Mesenchymal stem cell (in vitro differentiated cells and primary cell): ENCODE measurements around the gene TTC24.

Experiments used
- DNase-seq: peaks from one replicate; pipeline ENCODE4 v3.0.0-alpha.2; 2013
- H2AFZ ChIP-seq: one replicate; pipeline ENCODE4 v1.6.1; 2013; ENCODE audit warnings: low read depth, mild to moderate bottlenecking, control low read depth, inconsistent platforms, low read length, moderate library complexity
- H2AK5ac ChIP-seq: 2 replicates; pipeline ENCODE4 v1.6.1; 2013; ENCODE audit warnings: low read length, moderate library complexity, mild to moderate bottlenecking, inconsistent platforms; ENCODE audit not compliant: severe bottlenecking
- H2BK120ac ChIP-seq: one replicate; pipeline ENCODE4 v1.6.1; 2013; ENCODE audit warnings: low read depth, mild to moderate bottlenecking, inconsistent platforms, low read length, moderate library complexity
- H2BK12ac ChIP-seq, 2 experiments: one replicate each; pipeline ENCODE4 v1.6.1; 2013; ENCODE audit warnings: inconsistent platforms in 2 of 2, low read length in 2 of 2, mild to moderate bottlenecking in 2 of 2, moderate library complexity in 2 of 2, control low read depth in 1 of 2
- H2BK15ac ChIP-seq: one replicate; pipeline ENCODE4 v1.6.1; 2013; ENCODE audit warnings: mild to moderate bottlenecking, low read depth, inconsistent platforms; ENCODE audit not compliant: poor library complexity, severe bottlenecking
- H2BK5ac ChIP-seq: 2 replicates; pipeline ENCODE4 v1.6.1; 2013; ENCODE audit warnings: low read depth, mild to moderate bottlenecking, low read length, control low read depth, inconsistent platforms; ENCODE audit not compliant: poor library complexity, severe bottlenecking
- H3K14ac ChIP-seq, 2 experiments: one replicate each; pipeline ENCODE4 v1.6.1; 2013; ENCODE audit warnings: inconsistent platforms in 2 of 2, low read length in 2 of 2, control low read depth in 1 of 2, mild to moderate bottlenecking in 1 of 2, moderate library complexity in 1 of 2
- H3K18ac ChIP-seq, 2 experiments: one replicate each; pipeline ENCODE4 v1.6.1; 2013; ENCODE audit warnings: inconsistent platforms in 2 of 2, low read length in 2 of 2, control low read depth in 1 of 2, low read depth in 1 of 2, mild to moderate bottlenecking in 1 of 2
- H3K23ac ChIP-seq, 2 experiments: one replicate each; pipeline ENCODE4 v1.6.1; 2013; ENCODE audit warnings: inconsistent platforms in 2 of 2, low read length in 2 of 2, mild to moderate bottlenecking in 2 of 2, moderate library complexity in 2 of 2, control low read depth in 1 of 2
- H3K27ac ChIP-seq: 2 replicates; pipeline ENCODE4 v1.5.1; 2013; ENCODE audit warnings: mild to moderate bottlenecking, moderate library complexity, low read length, control low read depth, inconsistent platforms; ENCODE audit not compliant: poor library complexity, severe bottlenecking
- H3K27me3 ChIP-seq, 2 experiments: 2 replicates each; pipeline versions ENCODE4 v1.6.1 to v1.7.0; 2013; ENCODE audit warnings: low read length in 2 of 2, mild to moderate bottlenecking in 2 of 2, moderate library complexity in 2 of 2, control low read depth in 1 of 2, inconsistent platforms in 1 of 2; ENCODE audit not compliant: control insufficient read depth in 1 of 2, insufficient read depth in 1 of 2
- H3K36me3 ChIP-seq, 2 experiments: 2 replicates each; pipeline versions ENCODE4 v1.6.1 to v1.7.0; 2013; ENCODE audit warnings: low read length in 2 of 2, control low read depth in 1 of 2, inconsistent platforms in 1 of 2, low read depth in 1 of 2, mild to moderate bottlenecking in 1 of 2; ENCODE audit not compliant: insufficient read depth in 2 of 2, control insufficient read depth in 1 of 2
- H3K4ac ChIP-seq, 2 experiments: one replicate each; pipeline ENCODE4 v1.6.1; 2013; ENCODE audit warnings: inconsistent platforms in 2 of 2, low read length in 2 of 2, mild to moderate bottlenecking in 2 of 2, moderate library complexity in 2 of 2, control low read depth in 1 of 2, low read depth in 1 of 2
- H3K4me1 ChIP-seq: 2 replicates; pipeline ENCODE4 v1.6.1; 2013; ENCODE audit warnings: low read depth, low read length, control low read depth; ENCODE audit not compliant: control insufficient read depth, insufficient read depth
- H3K4me2 ChIP-seq: 2 replicates; pipeline ENCODE4 v1.6.1; 2013; ENCODE audit warnings: low read length, mild to moderate bottlenecking, inconsistent platforms; ENCODE audit not compliant: poor library complexity, severe bottlenecking
- H3K4me3 ChIP-seq, 2 experiments: 2 replicates each; pipeline versions ENCODE4 v1.5.1 to v1.7.0; 2013; ENCODE audit warnings: low read length in 2 of 2, mild to moderate bottlenecking in 2 of 2, control low read depth in 1 of 2, low read depth in 1 of 2; ENCODE audit not compliant: insufficient read depth in 1 of 2
- H3K79me1 ChIP-seq: replicated peaks from 2 replicates; pipeline ENCODE4 v1.6.1; 2013; ENCODE audit warnings: mild to moderate bottlenecking, control low read depth, low read length, inconsistent platforms; ENCODE audit not compliant: poor library complexity, severe bottlenecking
- H3K9ac ChIP-seq: 2 replicates; pipeline ENCODE4 v1.7.0; 2013; ENCODE audit warnings: mild to moderate bottlenecking, low read length, moderate library complexity
- H3K9me3 ChIP-seq: 2 replicates; pipeline ENCODE4 v1.7.0; 2013; ENCODE audit warnings: mild to moderate bottlenecking, low read length; ENCODE audit not compliant: control insufficient read depth
- H4K8ac ChIP-seq: one replicate; pipeline ENCODE4 v1.6.1; 2013; ENCODE audit warnings: inconsistent platforms, mild to moderate bottlenecking, low read length, moderate library complexity
- H4K91ac ChIP-seq: one replicate; pipeline ENCODE4 v1.6.1; 2013; ENCODE audit warnings: mild to moderate bottlenecking, low read length, inconsistent platforms
- WGBS: methylation state at CpG from one replicate; pipeline ENCODE4 v1.1.7; 2013; ENCODE audit warnings: mixed read lengths; 5-methylcytosine and 5-hydroxymethylcytosine counted together

The TTC24 gene

GRCh38 chr1:156590326-156591180 lies 11.0 kb downstream of the TTC24 start:
- Histone ChIP-seq H3K14ac (no peak overlapping the region), H3K23ac (no peak overlapping the region), H3K4me2 (no peak overlapping the region), H2BK120ac (no peak overlapping the region), H2AK5ac (no peak overlapping the region), H3K4ac (no peak overlapping the region), H3K27ac (no peak overlapping the region), H3K4me3 (peak overlapping the region in 1 of 2 experiments; percentile 82), H3K36me3 (peaks cover 22 to 31% of the 10 kb centered on the region in 2 experiments), H3K9ac (peak overlapping the region; percentile 88), H2BK12ac (no peak overlapping the region), H3K18ac (no peak overlapping the region), H3K79me1 (peaks cover 17% of the 10 kb centered on the region), H2BK15ac (no peak overlapping the region), H2AFZ (no peak overlapping the region), H3K9me3 (no peaks in the 10 kb centered on the region), H3K27me3 (peaks cover 3 to 12% of the 10 kb centered on the region in 2 experiments), H4K8ac (no peak overlapping the region), H3K4me1 (peaks cover 10% of the 10 kb centered on the region), H4K91ac (no peak overlapping the region), H2BK5ac (no peak overlapping the region)
- DNase-seq, result no peak
- WGBS, result 92% methylated on average over 5 of the region's 10 CpGs

- Histone ChIP-seq H2BK15ac (no peak overlapping the region), H3K14ac (no peak overlapping the region), H3K4me2 (peak overlapping the region; percentile 52), H2AFZ (peak overlapping the region; percentile 46), H3K4ac (no peak overlapping the region), H2AK5ac (no peak overlapping the region), H3K9ac (peak overlapping the region; percentile 88), H3K4me3 (peak overlapping the region in 1 of 2 experiments; percentile 82), H3K27ac (peak overlapping the region; percentile 52), H2BK5ac (no peak overlapping the region), H3K79me1 (peaks cover 17% of the 10 kb centered on the region), H3K36me3 (peaks cover 28 to 37% of the 10 kb centered on the region in 2 experiments), H3K23ac (no peak overlapping the region), H3K18ac (peak overlapping the region; percentile 14 to 61), H4K8ac (peak overlapping the region; percentile 30), H3K9me3 (no peaks in the 10 kb centered on the region), H3K4me1 (peaks cover 10% of the 10 kb centered on the region), H2BK120ac (no peak overlapping the region), H4K91ac (no peak overlapping the region), H2BK12ac (no peak overlapping the region), H3K27me3 (peaks cover 0 to 7% of the 10 kb centered on the region in 2 experiments)
- no peak for DNase-seq
- WGBS, result 31% methylated on average over 6 of the region's 6 CpGs
Measured at GRCh38 chr1:156591181-156591431, 11.6 kb downstream of the TTC24 start.

GRCh38 chr1:156591432-156592157 lies 12.1 kb downstream of the TTC24 start, which contains the start of gene NAXE:
Gene NAXE, plus strand, starts transcription at chr1:156591776. Its CDS starts 29 bp downstream, at chr1:156591805.
- peak within 1 kb of the TSS; percentile 21 for H2AK5ac ChIP-seq
- peak; percentile 65 for DNase-seq
- H3K27me3 ChIP-seq, result peaks cover 0 to 2% of the 10 kb centered on the region in 2 experiments
- peak within 1 kb of the TSS; percentile 1 to 60 for H3K4ac ChIP-seq
- no peaks in the 10 kb centered on the region for H3K9me3 ChIP-seq
- H3K36me3 ChIP-seq, result peaks cover 33 to 42% of the 10 kb centered on the region in 2 experiments
- no peak within 1 kb of the TSS for H3K23ac ChIP-seq
- peak within 1 kb of the TSS; percentile 88 for H3K9ac ChIP-seq
- peak within 1 kb of the TSS; percentile 87 for H4K8ac ChIP-seq
- H4K91ac ChIP-seq, result peak within 1 kb of the TSS; percentile 54
- under 1% methylated on average over 59 of the region's 60 CpGs for WGBS
- peak within 1 kb of the TSS in 1 of 2 experiments; percentile 25 for H2BK12ac ChIP-seq
- no peak within 1 kb of the TSS for H2BK5ac ChIP-seq
- peaks cover 10% of the 10 kb centered on the region for H3K4me1 ChIP-seq
- peak within 1 kb of the TSS; percentile 52 for H3K4me2 ChIP-seq
- peak within 1 kb of the TSS; percentile 57 for H2BK120ac ChIP-seq
- H3K27ac ChIP-seq, result peak within 1 kb of the TSS; percentile 52
- H3K14ac ChIP-seq, result peak within 1 kb of the TSS in 1 of 2 experiments; percentile 84
- peak within 1 kb of the TSS; percentile 76 to 82 for H3K4me3 ChIP-seq
- H2BK15ac ChIP-seq, result no peak within 1 kb of the TSS
- H3K79me1 ChIP-seq, result peaks cover 20% of the 10 kb centered on the region
- H2AFZ ChIP-seq, result peak within 1 kb of the TSS; percentile 95
- H3K18ac ChIP-seq, result peak within 1 kb of the TSS; percentile 61 to 80
